Stimulated activated CD8-positive, alpha-beta memory T cell treated with anti-CD3 and anti-CD28 coated beads, Interleukin-7, amount 100 ng/mL, for 48 hours (primary cell): ENCODE data around the gene NUDT16.
"Not testable (repeated sequence)": the region's sequence is repeated elsewhere in the genome, so short reads cannot be mapped to it uniquely, and the experiment has no call there.

Source experiments
- DNase-seq, 2 donors: peaks; one replicate each; pipeline ENCODE4 v3.0.0-alpha.2; 2020; ENCODE audit warnings: low read depth in 1 of 2; ENCODE audit errors: extremely low read depth in 1 of 2

Gene NUDT16

GRCh38 chr3:131381445-131382291, at the start of gene NUDT16:
TSS of gene NUDT16 (plus strand) at chr3:131381774. CDS start at chr3:131381805, 31 bp downstream.
- peak; percentile 97 for DNase-seq

- no peak for DNase-seq
Observed at GRCh38 chr3:131338948-131339640, 42.5 kb upstream of the NUDT16 start.

- DNase-seq, result no peak
Observed at GRCh38 chr3:131341761-131342160, 39.8 kb upstream of the NUDT16 start.

- no peak for DNase-seq
Observed at GRCh38 chr3:131348911-131349310, 32.7 kb upstream of the NUDT16 start.

- no peak for DNase-seq
Observed at GRCh38 chr3:131349454-131349853, 32.1 kb upstream of the NUDT16 start.

GRCh38 chr3:131349946-131350347, 31.6 kb upstream of the NUDT16 start:
- no peak for DNase-seq

- no peak for DNase-seq
Observed at GRCh38 chr3:131350506-131350905, 31.1 kb upstream of the NUDT16 start.

GRCh38 chr3:131353016-131353877, 28.3 kb upstream of the NUDT16 start:
- DNase-seq, result no peak

- DNase-seq, result no peak
Observed at GRCh38 chr3:131353986-131354385, 27.6 kb upstream of the NUDT16 start.

GRCh38 chr3:131356006-131356595, 25.5 kb upstream of the NUDT16 start:
- DNase-seq, result no peak

GRCh38 chr3:131357275-131357674, 24.3 kb upstream of the NUDT16 start:
- DNase-seq, result no peak

- no peak for DNase-seq
Observed at GRCh38 chr3:131360191-131360755, 21.3 kb upstream of the NUDT16 start.

GRCh38 chr3:131361066-131361463, 20.5 kb upstream of the NUDT16 start:
- not testable (repeated sequence) for DNase-seq

GRCh38 chr3:131361464-131362421, 19.8 kb upstream of the NUDT16 start:
- no peak for DNase-seq

- no peak for DNase-seq
Observed at GRCh38 chr3:131363275-131363674, 18.3 kb upstream of the NUDT16 start.

GRCh38 chr3:131370935-131371687, 10.5 kb upstream of the NUDT16 start:
- no peak for DNase-seq

- no peak for DNase-seq
Observed at GRCh38 chr3:131371688-131372066, 9.9 kb upstream of the NUDT16 start.

GRCh38 chr3:131374741-131375140, 6.8 kb upstream of the NUDT16 start:
- DNase-seq, result no peak
